HG02938 (cell line): Measurements from ENCODE around the gene RCAN2.
A peak's percentile ranks its signal among the peaks of the same experiment; 100 is the strongest.

Source experiments
- ATAC-seq: cut with Tn5 transposase; IDR thresholded peaks from one replicate; pipeline ENCODE4 v1.9.1; 2021; ENCODE audit warnings: mild to moderate bottlenecking, moderate library complexity; ENCODE audit not compliant: unreplicated experiment

The RCAN2 gene

GRCh38 chr6:46175446-46175845 is 315.8 kb downstream of the RCAN2 start:
- peak; percentile 84 for ATAC-seq

DNA sequence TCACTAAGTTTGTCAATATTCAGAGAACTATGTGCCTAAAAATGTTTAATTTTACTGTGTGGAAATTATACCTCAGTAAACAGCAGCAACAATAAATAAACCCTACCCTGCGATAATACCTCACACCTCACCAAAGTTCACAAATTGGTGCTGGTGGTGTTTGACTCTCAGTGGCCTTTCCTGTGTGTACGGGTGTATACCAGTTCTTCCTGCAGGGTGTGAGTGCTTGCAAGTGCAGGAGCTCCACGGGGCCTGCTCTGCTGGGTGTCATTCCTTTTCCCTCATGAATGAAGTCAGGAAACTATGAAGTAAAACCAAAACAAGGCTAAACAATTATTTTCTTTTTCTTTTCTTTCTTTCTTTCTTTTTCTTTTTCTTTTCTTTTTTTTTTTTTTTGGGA is 316.3 kb downstream of the RCAN2 start:
- no peak for ATAC-seq

DNA sequence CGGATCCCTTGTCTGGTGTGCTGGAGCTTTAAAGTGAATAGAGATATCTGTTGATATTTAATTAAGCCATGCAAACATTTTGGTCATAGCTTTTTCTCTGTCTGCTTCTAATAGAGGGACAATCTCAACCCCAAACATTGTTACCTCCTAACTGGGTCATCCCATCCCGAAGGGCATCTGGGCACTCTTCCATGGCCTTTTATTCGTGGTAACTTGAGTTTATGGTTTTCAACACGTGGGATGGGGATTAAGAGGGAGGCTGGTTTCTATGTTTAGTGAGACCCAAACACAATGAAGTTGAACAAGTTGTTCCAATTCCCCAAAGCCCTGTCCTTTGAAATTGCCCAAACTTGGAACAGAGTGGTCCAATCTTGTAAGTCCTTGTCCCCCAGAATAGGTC is 319.1 kb downstream of the RCAN2 start:
- no peak for ATAC-seq
